HepG2 (cell line): ENCODE results near the gene SNUPN. TPM values are rescaled to one million over a fixed set of nuclear protein-coding genes. Genes with fewer than 3 reads are reported as not detected.

Experiments used
- ARID5B ChIP-seq: IDR thresholded peaks from 2 replicates; pipeline ENCODE4 v1.4.0; 2020; ENCODE audit warnings: mild to moderate bottlenecking, missing genetic modification reagents
- ARNT2 ChIP-seq: sonication (generic); formaldehyde crosslinking; IDR thresholded peaks from 2 replicates; pipeline ENCODE4 v1.8.0; 2022; ENCODE audit warnings: mild to moderate bottlenecking, low read depth, missing genetic modification reagents, moderate library complexity
- CEBPG ChIP-seq: IDR thresholded peaks from 2 replicates; pipeline ENCODE4 v1.6.1; 2016
- GMEB1 ChIP-seq: sonication (generic); formaldehyde crosslinking; IDR thresholded peaks from 2 replicates; pipeline ENCODE4 v1.5.1; 2020; ENCODE audit warnings: missing genetic modification reagents, mild to moderate bottlenecking, borderline replicate concordance
- IKZF5 ChIP-seq: IDR thresholded peaks from 2 replicates; pipeline ENCODE4 v1.6.1; 2018; ENCODE audit warnings: missing genetic modification reagents, mild to moderate bottlenecking, missing compliant biosample characterization
- MAFG ChIP-seq: sonication (generic); formaldehyde crosslinking; IDR thresholded peaks from 2 replicates; pipeline ENCODE4 v1.5.1; 2020; ENCODE audit warnings: mild to moderate bottlenecking, missing genetic modification reagents
- PRMT3 ChIP-seq: sonication (generic); formaldehyde crosslinking; IDR thresholded peaks from 2 replicates; pipeline ENCODE4 v1.8.1; 2022; ENCODE audit warnings: low read depth, mild to moderate bottlenecking, moderate library complexity, missing genetic modification reagents, borderline replicate concordance
- TBX2 ChIP-seq: sonication (generic); formaldehyde crosslinking; IDR thresholded peaks from 2 replicates; pipeline ENCODE4 v1.5.0; 2020; ENCODE audit warnings: missing genetic modification reagents, mild to moderate bottlenecking, borderline replicate concordance
- UBTF ChIP-seq: sonication (generic); formaldehyde crosslinking; IDR thresholded peaks from 2 replicates; pipeline ENCODE4 v1.4.0; 2020; ENCODE audit warnings: mild to moderate bottlenecking, missing genetic modification reagents
- ZNF142 ChIP-seq: sonication (generic); formaldehyde crosslinking; IDR thresholded peaks from 2 replicates; pipeline ENCODE4 v1.4.0; 2020; ENCODE audit warnings: missing genetic modification reagents
- ZNF335 ChIP-seq: sonication (generic); formaldehyde crosslinking; IDR thresholded peaks from 2 replicates; pipeline ENCODE4 v1.4.0; 2020; ENCODE audit warnings: missing genetic modification reagents
- ZNF546 ChIP-seq: sonication (generic); formaldehyde crosslinking; conservative IDR thresholded peaks from 2 replicates; pipeline ENCODE4 v1.8.1; 2023; ENCODE audit warnings: mild to moderate bottlenecking, missing genetic modification reagents
- polyA plus RNA-seq, 8 experiments: library from polyadenylated mRNA; depleted of rRNA in 3 of 8; stranded (reverse) in 7 of 8; unstranded in 1 of 8; fragments of >200 nt; fragmentation: Illumina TruSeq in 4 of 8; extraction: Trizol in 4 of 8; gene quantifications; 2 replicates each; pipeline versions ENCODE4 v1.2.1 to v1.2.3, GENCODE V29; 2011 to 2016; ENCODE audit warnings: low read depth in 4 of 8, missing spikeins in 1 of 8, mixed read lengths in 1 of 8; ENCODE audit not compliant: insufficient read depth in 1 of 8
- total RNA-seq, 5 experiments: library from RNA; depleted of rRNA; stranded (reverse); fragments of >200 nt; fragmentation: Illumina TruSeq; extraction: Trizol; gene quantifications; 2 replicates each; pipeline ENCODE4 v1.2.3, GENCODE V29; 2016; ENCODE audit warnings: low read depth in 1 of 5

Gene SNUPN
- total and polyA plus RNA-seq, 2 of the 13 experiments (the other 11 are each of a cell fraction or from before 2014, with no cell fraction given): 9.0 to 16.4 TPM

GRCh38 chr15:75625542-75626347, at the start of gene SNUPN (continued):
- no peak for TF ChIP-seq ZNF142
- peak; percentile 80; the same call in 1 of the 2 replicates for TF ChIP-seq GMEB1 (CRISPR knock-in tag)
- no peak for TF ChIP-seq PRMT3
- TF ChIP-seq ARNT2: 0 out of 2 replicates have a peak, but pooled peaks have one; percentile 72
- TF ChIP-seq CEBPG (CRISPR knock-in tag): no peak
- peak; percentile 80 for TF ChIP-seq UBTF (CRISPR knock-in tag)
- TF ChIP-seq IKZF5: peak; percentile 86
- no peak for TF ChIP-seq ZNF546 (CRISPR knock-in tag)
- 0 out of 2 replicates have a peak, but pooled peaks have one; percentile 44 for TF ChIP-seq ZNF335 (CRISPR knock-in tag)
- TF ChIP-seq TBX2 (CRISPR knock-in tag): peak; percentile 90
- no peak for TF ChIP-seq MAFG (CRISPR knock-in tag)
- TF ChIP-seq ARID5B (CRISPR knock-in tag): peak; percentile 65
